ENCODE data around the gene CCDC192.
A peak's percentile ranks its signal among the peaks of the same experiment; 100 is the strongest.

The CCDC192 gene

DNA sequence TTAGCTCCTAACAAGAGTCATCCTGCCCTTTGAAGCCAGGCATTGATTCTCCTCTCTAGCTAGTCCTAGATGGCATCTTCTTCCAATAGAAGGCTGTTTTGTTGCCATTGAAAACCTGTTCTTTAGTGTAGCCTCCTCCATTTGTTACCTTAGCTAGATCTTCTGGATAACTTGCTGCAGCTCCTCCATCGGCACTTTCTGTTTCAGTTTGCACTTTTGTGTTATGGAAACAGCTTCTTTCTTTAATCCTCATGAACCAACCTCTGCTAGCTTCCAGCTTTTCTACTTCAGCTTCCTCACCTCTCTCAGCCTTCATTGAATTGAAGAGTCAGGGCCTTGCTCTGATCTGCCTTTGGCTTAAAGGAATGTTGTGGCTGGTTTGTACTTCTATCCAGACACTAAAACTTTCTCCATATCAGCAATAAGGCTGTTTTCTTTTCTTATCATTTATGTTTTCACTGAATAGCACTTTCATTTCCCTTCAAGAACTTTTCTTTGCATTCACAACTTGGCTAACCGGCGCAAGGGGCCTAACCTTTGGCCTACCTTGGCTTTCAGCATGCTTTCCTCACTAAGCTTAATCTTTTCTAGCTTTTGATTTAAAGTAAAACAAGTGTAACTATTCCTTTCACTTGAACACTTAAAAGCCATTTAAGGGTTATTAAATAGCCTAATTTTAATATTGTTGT lies 213.8 kb downstream of the CCDC192 start:
- DNase-seq: no peak

DNA sequence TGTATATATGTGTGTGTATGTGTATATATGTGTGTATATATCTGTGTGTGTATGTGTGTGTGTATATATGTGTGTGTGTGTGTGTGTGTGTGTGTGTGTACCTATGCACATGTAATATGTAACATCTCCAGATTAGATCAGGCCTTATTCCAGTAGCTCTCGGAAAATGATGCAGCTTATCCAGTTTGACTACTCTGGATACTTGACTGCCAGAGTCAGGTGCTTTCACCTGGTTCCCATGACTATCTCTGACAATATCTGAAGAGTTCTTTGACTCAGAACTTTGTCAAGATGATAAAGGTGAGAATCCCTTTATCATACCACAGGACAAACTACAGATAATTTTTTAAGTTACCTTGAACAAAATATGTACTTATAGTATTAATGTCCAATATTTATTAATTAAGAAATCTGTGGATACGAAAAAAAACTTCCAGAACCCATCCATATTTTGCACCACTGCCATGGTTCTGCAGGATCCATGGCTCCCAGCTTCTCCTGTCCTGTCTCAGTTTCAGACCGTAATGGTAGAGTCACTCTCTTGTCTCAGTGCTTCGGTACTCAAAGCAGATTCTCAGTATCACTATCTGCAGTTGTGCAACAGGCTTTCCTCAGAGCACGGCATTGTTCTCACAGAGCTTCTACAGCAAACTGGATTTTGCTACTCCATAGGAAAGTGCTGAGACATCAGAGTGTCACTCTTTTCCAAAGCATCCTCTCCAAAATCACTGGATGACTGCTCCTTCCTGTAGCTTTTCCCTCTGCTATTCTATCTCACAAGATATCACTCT lies 216.0 kb downstream of the CCDC192 start:
- DNase-seq: no peak

DNA sequence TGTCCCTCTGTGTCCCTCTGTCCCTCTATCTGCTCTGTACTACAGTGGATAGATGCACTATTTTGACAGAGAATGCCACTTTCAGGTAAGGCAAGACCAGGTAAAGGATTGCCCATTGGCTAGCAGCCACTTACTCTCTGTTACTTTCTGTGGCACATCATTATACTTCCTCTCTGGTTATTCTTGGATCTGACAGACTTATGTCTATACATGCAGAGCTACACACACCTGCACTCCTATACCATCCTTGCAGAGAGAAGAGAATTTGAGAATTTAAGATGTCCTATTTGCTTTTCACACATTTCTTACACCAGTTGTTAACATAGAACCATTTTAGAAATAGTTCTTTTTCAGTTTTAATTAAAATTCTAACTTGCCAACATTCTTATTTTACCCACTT lies 216.6 kb downstream of the CCDC192 start:
- no peak for DNase-seq

DNA sequence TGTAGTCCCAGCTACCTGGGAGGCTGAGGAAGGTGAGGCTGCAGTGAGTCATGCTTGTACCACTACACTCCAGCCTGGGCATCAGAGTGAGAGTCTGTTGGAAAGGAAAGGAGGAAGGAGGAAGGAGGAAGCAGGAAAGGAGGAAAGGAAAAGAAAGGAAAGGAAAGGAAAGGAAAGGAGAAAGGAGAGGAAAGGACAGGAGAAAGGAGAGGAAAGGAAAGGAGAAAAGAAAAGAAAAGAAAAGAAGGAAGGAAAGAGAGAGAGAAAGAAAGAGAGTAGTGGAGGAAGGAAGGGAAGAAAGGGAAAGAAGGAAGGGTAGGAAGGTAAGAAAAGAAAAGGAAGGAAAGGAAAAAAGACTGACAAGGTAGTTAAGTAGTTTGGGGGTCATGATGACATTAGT lies 217.7 kb downstream of the CCDC192 start:
- DNase-seq: no peak

DNA sequence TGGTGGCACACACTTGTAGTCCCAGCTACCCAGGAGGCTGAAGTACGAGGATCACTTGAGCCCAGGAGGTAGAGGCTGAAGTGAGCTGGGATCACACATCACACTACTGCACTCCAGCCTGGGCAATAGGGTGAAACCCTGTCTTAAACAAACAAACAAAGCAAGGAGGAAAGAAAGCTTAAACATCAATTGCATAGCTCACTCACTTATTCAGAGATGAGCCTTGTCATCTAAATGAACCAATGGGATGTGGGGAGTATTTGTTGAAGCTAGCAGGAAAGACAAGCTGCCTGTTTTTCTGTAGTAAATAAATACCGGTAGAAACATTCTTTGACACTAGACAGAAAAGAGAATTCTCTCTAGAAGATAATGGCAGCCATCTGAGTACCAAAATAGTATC lies 219.4 kb downstream of the CCDC192 start:
- DNase-seq: no peak

DNA sequence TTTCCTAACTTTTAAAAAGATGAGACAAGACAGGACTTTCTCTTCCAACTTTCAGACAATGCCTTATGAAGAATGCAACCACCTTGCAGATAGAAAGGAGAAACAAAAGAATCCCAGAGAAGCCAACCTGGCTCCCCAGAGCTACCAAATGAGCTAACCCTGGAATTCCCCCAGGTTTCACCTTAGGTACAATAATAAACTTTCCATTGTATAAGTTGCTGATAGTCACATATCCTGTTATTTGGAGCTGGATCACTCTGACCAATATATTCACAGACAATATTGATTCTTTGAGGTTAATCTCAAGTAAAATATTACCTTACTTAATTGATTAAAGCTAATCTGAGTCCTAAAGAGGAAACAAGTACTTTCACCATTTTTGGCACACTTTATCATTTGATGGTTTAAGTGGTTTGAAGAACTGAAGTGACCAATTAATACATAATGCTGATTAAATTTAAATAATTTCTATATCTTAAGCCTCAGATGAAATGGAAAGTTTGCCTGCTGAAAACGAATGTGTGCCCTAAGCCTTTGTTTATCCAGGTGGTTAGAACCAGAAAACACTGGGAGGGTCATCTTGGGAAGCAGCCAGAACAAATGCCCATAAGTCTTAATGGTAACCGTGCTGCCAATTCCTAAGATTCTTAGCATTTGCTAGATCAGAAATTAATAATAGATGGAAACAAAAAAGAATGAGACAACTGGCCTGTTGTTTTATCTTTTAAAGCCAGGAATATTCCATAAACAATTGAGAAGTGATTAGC lies 220.8 kb downstream of the CCDC192 start:
- no peak for DNase-seq

DNA sequence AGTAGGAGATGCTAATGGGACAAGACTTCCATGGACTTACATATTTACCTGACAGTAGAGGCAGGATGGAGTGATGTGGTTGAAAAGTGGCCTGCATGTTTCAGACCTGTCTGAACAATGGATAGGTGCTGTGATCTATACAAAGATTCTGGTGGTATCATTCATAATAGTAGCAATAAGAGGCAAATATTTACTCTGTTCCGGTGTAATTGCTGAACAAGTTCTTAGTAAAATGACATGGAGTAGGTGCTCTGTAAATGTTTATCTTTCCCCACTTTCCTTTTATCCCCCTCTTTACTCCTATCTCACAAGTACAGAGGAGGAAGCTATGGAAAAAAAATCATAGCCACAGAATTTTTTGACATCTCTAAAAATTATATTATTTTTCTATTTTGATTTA lies 221.4 kb downstream of the CCDC192 start:
- no peak for DNase-seq

DNA sequence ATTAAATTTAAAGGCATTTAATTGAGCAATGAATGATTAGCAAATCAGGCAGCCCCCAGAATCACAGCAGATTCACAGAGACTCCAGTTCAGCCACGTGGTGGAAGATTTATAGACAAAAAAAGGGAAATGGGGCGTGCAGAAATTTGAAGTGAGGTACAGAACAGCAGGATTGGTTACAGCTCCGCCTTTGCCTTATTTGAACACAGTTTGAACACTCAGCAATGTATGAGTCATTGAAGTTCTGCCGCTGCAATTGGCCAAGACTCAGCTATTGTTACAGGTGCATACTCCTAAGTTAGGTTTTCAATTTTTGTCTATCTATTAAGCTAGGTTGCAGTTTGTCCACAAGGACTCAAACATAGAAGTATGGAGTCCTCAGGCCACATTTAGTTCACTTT lies 222.7 kb downstream of the CCDC192 start:
- DNase-seq: peak in 3 of 58 donors; percentile 2 to 10 (median 4)

DNA sequence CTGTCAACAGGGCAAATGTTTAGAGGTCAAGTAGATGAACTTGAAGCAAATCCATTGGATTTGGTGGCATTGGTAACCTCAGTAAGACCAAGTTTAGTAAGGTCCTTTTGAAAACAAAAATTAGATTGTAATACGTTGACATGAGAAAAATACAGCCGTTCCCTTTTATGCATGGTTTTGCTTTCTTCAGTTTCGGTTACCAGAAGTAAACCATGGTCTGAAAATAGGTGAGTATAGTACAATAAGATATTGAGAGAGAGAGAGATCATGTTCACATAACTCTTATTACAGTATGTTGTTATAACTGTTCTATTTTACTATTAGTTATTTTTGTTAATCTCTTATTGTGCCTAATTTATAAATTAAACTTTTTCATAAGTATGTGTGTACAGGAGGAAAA lies 223.8 kb downstream of the CCDC192 start:
- no peak for DNase-seq

DNA sequence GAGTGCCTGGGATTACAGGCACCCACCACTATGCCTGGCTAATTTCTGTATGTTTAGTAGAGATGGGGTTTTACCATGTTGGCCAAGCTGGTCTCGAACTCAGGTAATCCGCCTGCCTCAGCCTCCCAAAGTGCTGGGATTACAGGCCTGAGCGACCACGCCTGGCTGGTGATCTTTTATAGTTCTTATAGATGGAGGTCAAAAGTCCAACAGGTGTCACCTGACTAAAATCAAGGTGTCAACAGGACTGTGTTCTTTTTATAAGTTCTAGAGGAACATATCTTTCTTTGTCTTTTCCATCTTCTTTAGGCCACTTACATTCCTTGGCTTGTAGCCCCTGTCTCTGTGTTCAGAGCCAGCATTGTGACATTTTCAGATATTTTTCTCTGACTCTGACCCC lies 224.9 kb downstream of the CCDC192 start:
- DNase-seq: no peak

DNA sequence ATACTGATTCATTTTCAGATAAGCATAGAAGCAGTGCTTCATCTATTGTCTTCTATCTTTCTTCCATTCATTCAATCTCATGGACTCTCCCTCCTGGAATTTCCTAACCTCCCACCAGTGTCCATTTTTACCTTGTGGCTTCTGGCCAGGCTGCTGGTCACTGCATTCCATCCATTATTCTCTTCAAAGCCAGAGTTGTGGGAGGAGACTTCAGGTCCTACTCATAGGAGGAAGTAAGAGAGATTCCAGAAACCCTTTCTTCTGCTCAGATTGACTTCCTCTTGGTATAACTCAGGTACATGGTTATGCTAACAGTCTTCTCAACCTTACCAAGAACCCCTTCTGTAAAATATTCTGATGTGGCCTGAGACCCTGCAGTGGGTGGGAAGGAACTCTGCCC lies 227.1 kb downstream of the CCDC192 start:
- DNase-seq: no peak

DNA sequence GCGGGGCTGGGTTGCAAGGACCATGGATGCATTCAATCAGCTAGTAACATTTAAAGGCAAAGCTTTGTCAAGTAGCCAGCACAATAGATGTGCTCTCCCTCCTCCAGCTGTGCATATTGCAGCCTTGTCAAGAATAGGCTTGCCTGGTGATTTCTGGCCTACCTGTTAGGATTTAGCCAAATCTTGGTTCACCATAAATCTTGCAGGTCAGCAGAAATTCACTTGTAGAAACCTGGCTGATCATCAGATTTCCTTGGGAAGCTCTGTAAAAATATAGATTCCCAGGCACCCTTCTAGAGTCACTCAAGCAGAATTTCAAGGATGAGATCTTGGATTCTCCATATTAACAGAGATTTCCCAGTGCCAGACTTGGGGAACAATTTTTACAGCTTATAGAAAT lies 228.2 kb downstream of the CCDC192 start:
- no peak for DNase-seq

DNA sequence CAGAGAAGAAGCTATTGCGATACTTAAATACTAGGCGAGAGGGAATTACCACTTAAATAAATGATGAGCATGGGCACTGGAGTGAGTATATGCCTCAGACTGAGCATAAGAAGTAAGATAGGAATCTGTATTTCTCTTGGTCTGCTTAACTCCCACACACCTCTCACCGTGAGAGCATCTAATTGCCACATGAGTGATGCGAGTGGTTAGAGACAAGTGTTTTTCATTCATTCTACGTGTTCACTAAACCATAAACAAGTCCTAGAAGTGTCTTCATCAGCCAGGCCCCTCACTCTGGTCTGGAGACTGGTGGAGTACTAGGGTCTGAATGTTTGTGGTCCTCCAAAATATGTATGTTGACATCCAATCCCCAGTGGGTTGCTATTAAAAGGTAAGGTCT lies 230.2 kb downstream of the CCDC192 start:
- DNase-seq: no peak

DNA sequence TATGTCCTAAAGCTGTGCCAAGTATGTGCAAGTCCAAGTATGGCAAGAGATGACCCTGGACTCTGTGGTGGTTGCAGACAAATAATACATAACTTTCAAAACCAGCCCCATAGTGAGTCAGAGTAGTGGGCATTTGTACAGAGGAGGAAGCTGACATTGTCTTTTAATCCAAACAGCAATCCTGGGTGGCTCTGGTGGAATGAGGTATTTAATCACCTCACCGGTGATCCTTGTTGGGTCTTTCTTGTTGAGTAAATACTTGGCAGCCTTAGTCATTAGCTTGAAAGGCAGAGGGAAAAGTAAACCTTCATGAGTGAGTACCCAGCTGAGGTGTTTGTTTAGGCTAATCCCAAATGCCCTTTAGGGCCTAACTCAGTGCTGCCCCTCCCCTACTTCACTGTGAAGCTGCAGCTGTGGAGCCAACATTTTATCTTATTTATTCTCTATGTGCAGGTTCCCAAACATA lies 231.6 kb downstream of the CCDC192 start:
- no peak for DNase-seq

DNA sequence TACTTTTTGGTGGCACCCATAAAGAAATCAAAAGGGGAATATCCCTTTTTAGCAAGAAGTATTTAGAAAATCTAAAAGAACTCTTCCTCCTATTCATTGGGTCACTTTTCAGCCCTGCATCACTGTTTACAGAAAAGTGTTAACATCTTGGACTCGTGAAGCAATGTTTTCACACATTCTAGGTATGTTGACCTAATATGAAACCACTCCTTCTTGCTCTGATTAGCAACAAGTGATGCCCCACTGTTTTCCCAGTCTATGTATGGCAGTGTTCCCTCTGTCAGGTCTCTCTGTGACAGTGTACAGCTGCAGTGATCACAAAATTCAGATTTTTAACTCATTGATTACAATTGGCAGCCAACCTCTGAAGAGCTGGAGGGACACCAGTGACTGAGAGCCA lies 232.2 kb downstream of the CCDC192 start:
- no peak for DNase-seq

DNA sequence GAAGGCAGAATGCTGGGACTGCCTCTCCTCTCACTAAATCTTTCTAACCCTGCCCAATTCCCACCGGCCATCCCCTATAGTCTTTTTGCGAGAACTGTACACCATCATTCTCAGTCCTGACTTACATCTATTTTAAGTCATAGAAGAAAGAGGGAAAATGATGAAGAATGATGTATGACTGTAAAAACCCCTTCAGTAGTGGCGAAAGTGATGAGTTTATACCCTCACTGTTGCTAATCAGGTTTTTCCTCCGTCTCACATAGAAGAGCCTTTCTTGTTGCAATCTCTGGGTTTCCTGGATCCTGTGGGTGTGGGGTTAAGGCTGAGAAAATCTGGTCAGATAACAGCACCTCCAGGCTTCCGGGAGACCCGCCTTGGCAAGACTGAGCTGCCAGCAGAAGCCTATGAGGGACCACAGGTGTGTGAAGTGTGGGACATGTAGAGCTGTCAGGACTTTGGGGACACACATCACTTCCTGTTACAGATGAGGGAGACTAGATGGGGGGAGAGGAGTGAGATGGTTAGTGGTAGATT lies 233.3 kb downstream of the CCDC192 start:
- DNase-seq: no peak

DNA sequence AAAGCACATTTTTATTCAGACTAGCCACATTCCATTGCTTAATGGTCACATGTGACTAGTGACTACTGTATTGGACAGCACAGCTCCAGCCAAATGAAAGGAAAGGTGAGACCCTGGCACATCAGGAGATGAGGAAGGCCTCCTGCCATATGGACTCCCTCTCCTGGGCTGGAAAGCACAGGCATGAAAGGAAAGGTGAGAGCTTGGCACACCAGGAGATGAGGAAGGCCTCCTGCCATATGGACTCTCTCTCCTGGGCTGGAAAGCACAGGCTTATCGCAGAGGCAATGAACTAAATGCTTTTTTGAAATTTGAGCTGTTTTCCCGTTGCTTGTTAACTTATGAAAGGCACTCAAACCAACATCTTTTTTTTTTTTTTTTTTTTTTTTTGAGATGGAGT lies 235.6 kb downstream of the CCDC192 start:
- no peak for DNase-seq

DNA sequence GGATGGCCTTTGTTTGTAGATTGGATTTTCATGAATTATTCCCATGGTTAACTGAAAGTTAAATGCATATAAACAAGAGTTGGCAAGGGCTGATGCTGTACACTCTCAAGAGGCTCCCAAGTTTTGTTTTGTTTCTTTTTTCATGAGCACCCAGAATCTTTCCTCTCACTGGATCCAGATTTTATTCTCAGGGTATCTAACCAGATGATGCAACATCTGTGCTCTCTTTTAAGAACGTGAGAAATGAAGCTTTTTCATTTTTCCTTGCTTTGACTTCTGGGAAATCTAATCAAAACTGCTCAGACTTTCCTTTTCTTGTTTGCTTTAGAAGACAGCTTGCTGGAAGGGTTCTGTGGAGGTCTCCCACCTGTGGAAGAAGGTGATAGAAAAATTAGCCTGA lies 237.7 kb downstream of the CCDC192 start:
- no peak for DNase-seq

DNA sequence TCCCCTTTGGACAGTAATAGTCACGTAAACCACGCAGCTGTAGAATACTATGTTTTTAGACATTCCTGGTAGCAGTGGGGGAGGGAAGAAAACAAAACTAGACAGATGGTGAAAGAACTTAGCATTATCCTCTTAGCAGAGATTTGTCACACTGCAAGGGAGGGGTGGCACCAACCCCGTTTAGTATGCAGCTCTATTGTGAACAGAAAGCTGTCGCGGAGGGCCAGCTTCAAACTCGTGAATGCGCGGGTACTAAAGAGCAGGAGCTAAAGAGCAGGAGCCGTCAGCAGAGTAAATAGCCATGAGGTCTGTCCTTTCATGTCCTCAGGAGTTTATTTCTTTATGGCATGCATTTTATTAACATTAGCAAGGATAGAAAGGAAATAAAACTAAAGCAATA lies 238.5 kb downstream of the CCDC192 start:
- DNase-seq: peak in 35 of 58 donors; percentile 2 to 62 (median 12)

DNA sequence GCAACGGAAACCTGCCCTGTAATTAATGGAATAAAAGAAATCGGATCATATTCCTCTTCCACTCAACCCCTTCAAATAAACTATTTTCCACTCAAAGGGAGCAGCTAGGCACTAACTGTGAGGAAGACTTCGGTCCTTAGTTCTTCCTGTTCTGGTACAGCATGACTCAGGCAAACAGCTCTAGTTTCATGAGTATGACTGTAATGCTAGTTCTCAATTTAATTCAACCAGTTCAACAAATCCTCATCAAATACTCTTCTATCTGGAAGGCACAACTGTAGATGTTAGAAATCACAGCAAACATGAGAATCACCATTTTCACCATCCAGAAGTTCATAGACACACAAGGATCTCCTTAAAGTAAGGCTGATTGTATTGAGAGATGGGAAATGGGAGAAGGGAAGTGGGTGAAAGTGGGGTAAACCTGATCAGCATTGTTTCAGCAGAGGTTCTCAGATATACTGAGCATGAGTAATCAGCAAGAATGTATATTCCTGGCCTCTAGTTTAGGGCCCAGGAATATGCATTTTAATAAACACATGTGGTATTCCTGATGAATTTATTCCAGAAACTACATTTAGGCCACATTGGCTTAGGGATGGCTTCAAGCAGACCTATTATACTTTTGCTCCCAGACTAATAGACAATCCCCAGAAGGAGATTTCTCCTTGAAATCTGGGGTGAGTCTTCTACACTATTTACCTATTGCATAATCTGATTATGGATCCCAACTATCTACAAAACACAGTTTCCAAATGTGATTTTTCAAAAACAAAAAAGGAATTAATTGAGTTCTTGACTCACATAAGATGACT lies 239.3 kb downstream of the CCDC192 start:
- DNase-seq: no peak

DNA sequence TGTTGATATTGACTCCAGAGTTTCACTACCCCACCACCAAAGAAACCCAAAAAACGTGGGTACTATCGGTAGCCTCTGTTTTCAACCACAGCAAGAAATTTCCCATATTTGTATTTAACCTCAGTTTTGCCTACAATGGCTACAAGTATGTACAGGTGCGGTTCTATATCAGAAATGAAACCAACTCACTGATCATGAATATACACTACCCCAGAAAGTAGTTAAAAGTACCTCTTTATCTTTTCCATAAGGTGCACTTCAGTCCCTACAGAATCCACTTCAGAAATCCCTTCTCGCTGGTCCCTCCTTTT lies 239.8 kb downstream of the CCDC192 start:
- DNase-seq: no peak
